Keratinocyte (primary cell): ENCODE results near the gene ANKRD9. TPM values are rescaled to one million over a fixed set of nuclear protein-coding genes. Genes with fewer than 3 reads are reported as not detected.

ENCODE experiments used
- DNase-seq: peaks from one replicate; pipeline ENCODE4 v3.0.0-alpha.2; 2011; ENCODE audit warnings: low read depth, missing footprints, low spot score
- FAIRE-seq: peaks from 2 replicates; lab custom pipeline; 2011; peaks lifted over from hg19 to GRCh38; lab: Jason Lieb, UNC
- H2AFZ ChIP-seq: 2 replicates; pipeline ENCODE4 v1.6.0; 2012; ENCODE audit warnings: low read length, control low read depth, inconsistent platforms; ENCODE audit not compliant: control insufficient read depth
- H3K27ac ChIP-seq: 2 replicates; pipeline ENCODE4 v1.5.1; 2011; ENCODE audit warnings: low read length; ENCODE audit not compliant: control insufficient read depth, insufficient read depth
- H3K27me3 ChIP-seq: 3 replicates; pipeline ENCODE4 v1.6.0; 2011; ENCODE audit warnings: low read length; ENCODE audit not compliant: control insufficient read depth, insufficient read depth; ENCODE audit errors: extremely low read depth
- H3K36me3 ChIP-seq, 2 experiments: 2 replicates in 1 of 2; 3 replicates in 1 of 2; pipeline ENCODE4 v1.5.1; 2011; ENCODE audit warnings: low read length in 2 of 2, mild to moderate bottlenecking in 1 of 2; ENCODE audit not compliant: control insufficient read depth in 2 of 2, insufficient read depth in 2 of 2; ENCODE audit errors: extremely low read depth in 1 of 2
- H3K4me1 ChIP-seq: 3 replicates; pipeline ENCODE4 v1.5.1; 2011; ENCODE audit warnings: low read length; ENCODE audit not compliant: control insufficient read depth, insufficient read depth; ENCODE audit errors: extremely low read depth
- H3K4me2 ChIP-seq: 3 replicates; pipeline ENCODE4 v1.6.0; 2011; ENCODE audit warnings: low read depth, low read length; ENCODE audit not compliant: control insufficient read depth, insufficient read depth; ENCODE audit errors: extremely low read depth
- H3K4me3 ChIP-seq, 3 experiments: fragments of 200-600 bp in 1 of 3; sonication (generic) in 1 of 3; 2 replicates in 2 of 3; 3 replicates in 1 of 3; pipeline ENCODE4 v1.5.1; 2011 to 2016; ENCODE audit warnings: low read length in 3 of 3, mild to moderate bottlenecking in 3 of 3, control low read depth in 2 of 3, inconsistent platforms in 1 of 3, low read depth in 1 of 3, mixed read lengths in 1 of 3, mixed run types in 1 of 3, moderate library complexity in 1 of 3; ENCODE audit not compliant: control insufficient read depth in 2 of 3, insufficient read depth in 2 of 3; ENCODE audit errors: extremely low read depth in 1 of 3
- H3K79me2 ChIP-seq: 2 replicates; pipeline ENCODE4 v1.6.0; 2012; ENCODE audit warnings: low read length; ENCODE audit not compliant: control insufficient read depth, insufficient read depth
- H3K9ac ChIP-seq: 3 replicates; pipeline ENCODE4 v1.6.0; 2011; ENCODE audit warnings: low read length; ENCODE audit not compliant: control insufficient read depth, insufficient read depth; ENCODE audit errors: extremely low read depth
- H3K9me1 ChIP-seq: 3 replicates; pipeline ENCODE4 v1.6.0; 2011; ENCODE audit warnings: low read length; ENCODE audit not compliant: control insufficient read depth, insufficient read depth; ENCODE audit errors: extremely low read depth
- H3K9me3 ChIP-seq: 2 replicates; pipeline ENCODE4 v1.5.1; 2012; ENCODE audit warnings: low read depth, low read length; ENCODE audit not compliant: control insufficient read depth
- H4K20me1 ChIP-seq: 3 replicates; pipeline ENCODE4 v1.6.0; 2011; ENCODE audit warnings: low read length; ENCODE audit not compliant: control insufficient read depth, insufficient read depth; ENCODE audit errors: extremely low read depth
- EZH2 ChIP-seq: IDR thresholded peaks from one replicate; pipeline ENCODE4 v1.6.1; 2012; ENCODE audit warnings: inconsistent platforms, mild to moderate bottlenecking, low read length, moderate library complexity
- dilution Hi-C: fragments of 300-500 bp; cut with MboI; formaldehyde crosslinking; loops from one replicate; pipeline ENCODE4 v1.7.0; 2020; ENCODE audit warnings: low sequenced_read_pairs; ENCODE audit not compliant: extremely low pct_ligation_motif_present
- polyA plus RNA-seq, 5 experiments: library from polyadenylated mRNA; depleted of rRNA in 3 of 5; stranded (reverse) in 3 of 5; stranded (forward) in 1 of 5; unstranded in 1 of 5; fragments of >200 nt; gene quantifications; 1 replicate in 1 of 5; 2 replicates in 3 of 5; 3 replicates in 1 of 5; pipeline versions ENCODE4 v1.2.1 to v1.2.3, GENCODE V29; 2011 to 2012; ENCODE audit warnings: missing spikeins in 2 of 5, low read depth in 1 of 5, low replicate concordance in 1 of 5
- TF ChIP-seq, protein P1 (sequence below), 3 experiments: IDR thresholded peaks in 1 of 3; conservative IDR thresholded peaks in 1 of 3; optimal IDR thresholded peaks in 1 of 3; 2 replicates in 2 of 3; 3 replicates in 1 of 3; pipeline versions ENCODE3 to v1.5.1; 2011; ENCODE audit warnings: low read length in 3 of 3, mild to moderate bottlenecking in 3 of 3, moderate library complexity in 2 of 3, control low read depth in 1 of 3, inconsistent platforms in 1 of 3; ENCODE audit not compliant: insufficient read depth in 2 of 3; ENCODE audit errors: extremely low read depth in 1 of 3

ANKRD9 gene
- polyA plus RNA-seq, 1 donor (not counting 4 experiments of a cell fraction or from before 2014, with no cell fraction given), result 4.9 TPM

DNA sequence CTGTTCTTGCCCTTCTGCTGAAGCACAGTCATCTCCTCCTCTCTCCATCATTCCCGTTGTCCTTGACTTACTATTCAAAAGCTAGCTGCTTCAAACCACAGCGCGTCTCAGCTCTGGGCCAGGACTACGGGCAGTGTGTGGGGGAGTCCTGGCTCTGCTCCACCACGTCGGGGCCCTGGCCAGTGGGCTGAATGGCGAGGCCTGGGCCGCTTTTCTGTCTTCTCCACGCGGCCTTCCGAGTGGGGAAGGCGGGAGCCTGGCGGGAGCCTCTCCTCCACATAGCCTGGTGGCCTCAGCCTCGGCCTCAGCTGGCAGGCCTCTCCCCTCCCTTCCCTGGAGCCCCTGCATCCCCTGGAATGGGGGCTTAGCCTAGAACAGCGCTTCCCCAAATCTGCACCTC, 16.5 kb downstream of the ANKRD9 start:
- FAIRE-seq (no peak), DNase-seq (no peak)
- Histone ChIP-seq H4K20me1 (no peaks in the 10 kb centered on the region), H3K36me3 (peaks cover 0 to 2% of the 10 kb centered on the region in 2 experiments), H3K27ac (no peak overlapping the region), H3K4me2 (no peak overlapping the region), H3K79me2 (no peaks in the 10 kb centered on the region), H3K4me1 (peaks cover 9% of the 10 kb centered on the region), H2AFZ (no peak overlapping the region), H3K9me3 (no peaks in the 10 kb centered on the region), H3K4me3 (no peak overlapping the region), H3K9me1 (no peaks in the 10 kb centered on the region), H3K9ac (no peak overlapping the region), H3K27me3 (no peaks in the 10 kb centered on the region)
- TF ChIP-seq, protein P1, sequence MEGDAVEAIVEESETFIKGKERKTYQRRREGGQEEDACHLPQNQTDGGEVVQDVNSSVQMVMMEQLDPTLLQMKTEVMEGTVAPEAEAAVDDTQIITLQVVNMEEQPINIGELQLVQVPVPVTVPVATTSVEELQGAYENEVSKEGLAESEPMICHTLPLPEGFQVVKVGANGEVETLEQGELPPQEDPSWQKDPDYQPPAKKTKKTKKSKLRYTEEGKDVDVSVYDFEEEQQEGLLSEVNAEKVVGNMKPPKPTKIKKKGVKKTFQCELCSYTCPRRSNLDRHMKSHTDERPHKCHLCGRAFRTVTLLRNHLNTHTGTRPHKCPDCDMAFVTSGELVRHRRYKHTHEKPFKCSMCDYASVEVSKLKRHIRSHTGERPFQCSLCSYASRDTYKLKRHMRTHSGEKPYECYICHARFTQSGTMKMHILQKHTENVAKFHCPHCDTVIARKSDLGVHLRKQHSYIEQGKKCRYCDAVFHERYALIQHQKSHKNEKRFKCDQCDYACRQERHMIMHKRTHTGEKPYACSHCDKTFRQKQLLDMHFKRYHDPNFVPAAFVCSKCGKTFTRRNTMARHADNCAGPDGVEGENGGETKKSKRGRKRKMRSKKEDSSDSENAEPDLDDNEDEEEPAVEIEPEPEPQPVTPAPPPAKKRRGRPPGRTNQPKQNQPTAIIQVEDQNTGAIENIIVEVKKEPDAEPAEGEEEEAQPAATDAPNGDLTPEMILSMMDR (optimal IDR thresholded peaks at IDR 0.05 in 1 of 3, IDR thresholded peaks at IDR 0.05 in 1 of 3, conservative IDR thresholded peaks at IDR 0.05 in 1 of 3; ENCODE audit: extremely low read depth in 1 of 3, insufficient read depth in 2 of 3, low read length in 3 of 3), result no peak
- TF ChIP-seq EZH2, result no peak
- dilution Hi-C loops, result no loop called here

DNA sequence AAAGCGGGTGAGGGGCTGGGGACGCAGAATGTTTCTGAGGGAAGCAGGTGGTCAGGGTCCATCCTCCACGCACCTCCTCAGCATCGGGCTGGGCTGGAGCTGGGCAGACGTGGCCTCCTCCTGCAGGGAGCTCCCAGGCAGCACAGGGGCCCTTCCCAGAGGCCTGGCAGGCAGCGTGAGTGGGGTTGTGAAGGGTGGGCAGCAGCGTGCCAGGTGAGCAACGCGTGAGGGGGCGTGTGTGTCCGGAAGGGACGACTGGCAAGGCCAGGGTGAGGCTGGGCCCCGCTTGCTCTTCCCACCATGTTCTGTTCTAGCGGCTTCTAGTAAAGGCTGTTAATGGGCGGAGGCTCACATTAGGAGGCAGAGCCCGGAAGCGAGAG, 17.1 kb downstream of the ANKRD9 start:
- Histone ChIP-seq H3K79me2 (no peaks in the 10 kb centered on the region), H3K4me3 (no peak overlapping the region), H3K27ac (no peak overlapping the region), H3K9ac (no peak overlapping the region), H3K9me1 (no peaks in the 10 kb centered on the region), H3K4me2 (no peak overlapping the region), H2AFZ (no peak overlapping the region), H3K27me3 (no peaks in the 10 kb centered on the region), H3K4me1 (peaks cover 9% of the 10 kb centered on the region), H3K9me3 (no peaks in the 10 kb centered on the region), H4K20me1 (no peaks in the 10 kb centered on the region), H3K36me3 (no peaks in the 10 kb centered on the region)
- TF ChIP-seq, protein P1 (optimal IDR thresholded peaks at IDR 0.05 in 1 of 3, IDR thresholded peaks at IDR 0.05 in 1 of 3, conservative IDR thresholded peaks at IDR 0.05 in 1 of 3; ENCODE audit: extremely low read depth in 1 of 3, insufficient read depth in 2 of 3, low read length in 3 of 3), result no peak
- TF ChIP-seq EZH2, result no peak
- FAIRE-seq (no peak), DNase-seq (no peak)
- dilution Hi-C loops, result no loop called here
